Measurements from ENCODE around the gene ADGRD1.
"Not testable (repeated sequence)": the region's sequence is repeated elsewhere in the genome, so short reads cannot be mapped to it uniquely, and the experiment has no call there.

ADGRD1 gene

GRCh38 chr12:131066886-131067490 lies 113.3 kb downstream of the ADGRD1 start:
- Mint-ChIP-seq H3K4me1 (no peaks in the 10 kb centered on the region), H3K4me3 (no peak overlapping the region), H3K27me3 (peaks cover 3% of the 10 kb centered on the region), H3K27ac (no peak overlapping the region), H3K36me3 (no peaks in the 10 kb centered on the region), H3K9me3 (peaks cover 2% of the 10 kb centered on the region)
- DNase-seq, result no peak
- CTCF ChIA-PET, result no interaction called here

DNA sequence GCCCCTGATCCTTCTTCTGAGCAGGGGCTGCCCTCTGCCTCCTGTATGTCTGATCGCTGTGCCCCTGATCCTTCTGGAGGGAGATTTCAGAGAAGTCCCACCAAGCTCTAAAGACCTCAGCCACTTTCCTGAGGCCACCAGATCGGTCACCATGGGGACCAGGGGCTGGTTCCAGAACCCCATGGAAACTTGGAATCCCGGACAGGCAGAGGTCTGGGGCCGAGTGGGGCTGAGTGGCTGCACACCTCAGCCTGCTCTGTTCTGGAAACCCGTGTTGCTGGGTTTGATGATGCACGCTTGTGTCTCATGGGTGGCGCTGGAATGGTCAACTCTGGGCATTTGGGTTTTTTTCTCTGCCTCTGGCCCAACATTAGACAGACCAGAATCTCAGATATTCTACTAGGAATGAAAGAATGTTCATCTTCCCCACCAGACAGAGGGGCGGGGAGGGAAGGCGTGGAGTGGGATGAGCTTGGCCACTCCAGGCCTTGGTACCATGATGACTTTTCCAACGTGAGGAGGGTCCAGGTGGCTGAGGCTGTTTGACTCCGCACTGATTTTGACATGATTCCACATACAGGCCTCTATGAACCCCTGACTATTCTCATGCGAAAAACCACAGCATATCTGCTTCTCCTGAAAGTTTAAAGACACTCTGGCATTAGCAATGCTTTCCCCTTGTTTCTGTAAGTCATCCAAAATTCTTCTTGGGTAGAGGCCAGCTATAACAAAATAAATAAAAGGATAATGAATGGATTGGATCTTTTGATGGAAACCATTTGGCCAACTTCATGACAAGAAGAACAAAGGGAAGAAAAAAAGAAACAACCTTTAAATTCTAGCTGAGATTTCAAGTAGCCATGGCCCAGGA lies 114.5 kb downstream of the ADGRD1 start:
- Mint-ChIP-seq H3K36me3 (no peaks in the 10 kb centered on the region), H3K27ac (no peak overlapping the region), H3K27me3 (peaks cover 3% of the 10 kb centered on the region), H3K4me3 (no peak overlapping the region), H3K4me1 (no peaks in the 10 kb centered on the region), H3K9me3 (peaks cover 2% of the 10 kb centered on the region)
- DNase-seq, result no peak
- CTCF ChIA-PET, result no interaction called here

DNA sequence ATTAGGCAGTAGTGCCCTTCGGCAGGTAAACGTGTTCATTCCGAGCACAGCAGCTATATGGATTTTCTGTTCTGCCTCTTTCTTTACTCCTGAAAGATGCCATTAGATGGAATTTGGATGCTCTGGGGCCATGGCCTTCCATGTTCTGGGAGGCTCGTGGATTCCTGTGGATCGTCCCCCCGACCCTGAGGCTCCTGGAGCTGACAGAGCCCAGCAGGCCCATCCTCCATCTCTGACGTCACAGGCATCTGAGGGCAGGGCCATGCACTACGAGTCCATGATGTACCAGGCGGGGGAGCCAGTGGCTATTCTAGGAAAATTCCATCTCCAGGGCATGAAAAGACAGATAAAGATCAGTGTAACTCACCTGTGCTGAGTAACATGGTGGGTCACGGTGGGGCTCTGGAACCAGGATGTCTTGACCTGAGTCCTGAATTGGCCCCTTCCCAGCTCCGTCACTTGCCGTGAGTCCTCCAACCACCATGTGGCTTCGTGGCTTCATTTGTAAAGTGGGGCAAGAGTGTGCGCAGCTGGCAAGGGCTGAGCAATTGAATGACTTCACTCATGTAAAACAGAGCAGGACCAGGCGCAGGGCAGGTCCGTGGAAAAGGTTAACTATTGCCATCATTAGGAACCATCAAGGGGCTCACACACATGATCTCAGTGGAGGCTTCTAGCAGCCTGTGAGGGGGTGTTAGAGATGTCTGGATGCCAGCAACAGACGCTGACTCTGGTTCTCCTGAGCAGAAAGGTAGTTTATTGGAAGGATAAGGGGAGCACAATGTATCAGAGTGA lies 115.4 kb downstream of the ADGRD1 start:
- CTCF ChIA-PET, H3K27ac Mint-ChIP-seq, H3K9me3 Mint-ChIP-seq, H3K4me3 Mint-ChIP-seq, DNase-seq, H3K36me3 Mint-ChIP-seq, H3K4me1 Mint-ChIP-seq, H3K27me3 Mint-ChIP-seq: not testable (repeated sequence)

- DNase-seq, H3K27ac Mint-ChIP-seq, H3K27me3 Mint-ChIP-seq, H3K9me3 Mint-ChIP-seq, H3K36me3 Mint-ChIP-seq, H3K4me3 Mint-ChIP-seq, CTCF ChIA-PET, H3K4me1 Mint-ChIP-seq: not testable (repeated sequence)
Measured at GRCh38 chr12:131070136-131070535, 116.4 kb downstream of the ADGRD1 start.

DNA sequence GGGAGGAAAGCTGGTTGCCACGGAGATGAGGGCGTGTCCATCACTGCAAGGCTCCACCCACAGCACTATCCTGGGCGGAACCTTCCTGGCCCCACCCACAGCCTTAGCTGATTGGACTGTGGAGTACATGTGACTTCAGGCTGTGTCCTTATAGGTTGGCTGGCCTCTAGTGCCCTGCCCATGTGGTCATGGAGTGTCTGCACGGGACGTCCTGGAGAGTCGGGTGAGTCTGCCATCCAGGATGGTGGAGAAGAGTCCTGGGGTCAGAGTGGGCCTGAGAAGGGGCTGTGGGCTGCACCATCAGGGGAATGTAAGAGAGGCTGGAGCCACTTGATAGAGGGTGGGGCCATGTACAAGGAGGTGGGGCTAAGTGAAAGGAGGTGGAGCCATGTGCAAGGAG lies 117.0 kb downstream of the ADGRD1 start:
- H3K9me3 Mint-ChIP-seq, CTCF ChIA-PET, H3K27me3 Mint-ChIP-seq, H3K27ac Mint-ChIP-seq, H3K36me3 Mint-ChIP-seq, H3K4me1 Mint-ChIP-seq, H3K4me3 Mint-ChIP-seq: not testable (repeated sequence)
- peak; percentile 18 for DNase-seq

DNA sequence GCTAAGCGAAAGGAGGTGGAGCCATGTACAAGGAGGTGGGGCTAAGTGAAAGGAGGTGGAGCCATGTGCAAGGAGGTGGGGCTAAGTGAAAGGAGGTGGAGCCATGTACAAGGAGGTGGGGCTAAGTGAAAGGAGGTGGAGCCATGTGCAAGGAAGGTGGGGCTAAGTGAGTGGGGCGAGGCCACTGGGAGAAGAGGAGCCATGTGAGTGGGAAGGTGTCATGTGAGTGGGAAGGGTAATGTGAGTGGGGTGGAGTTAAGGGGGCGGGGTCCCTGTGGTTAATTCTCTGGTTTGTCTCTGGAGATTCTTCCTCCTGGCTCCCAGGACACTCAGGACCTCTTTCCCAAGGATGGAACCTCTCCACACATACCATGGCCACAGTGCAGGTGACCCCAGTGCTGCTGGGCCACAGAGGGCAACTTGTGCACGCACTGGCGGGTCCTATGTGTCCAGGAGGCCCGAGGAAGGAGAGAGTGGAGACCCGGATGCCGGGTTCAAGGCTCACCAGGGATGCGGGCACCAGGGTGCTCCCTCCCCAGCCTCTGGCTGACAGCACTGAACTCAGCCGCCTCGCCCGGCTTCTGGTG lies 117.6 kb downstream of the ADGRD1 start:
- H3K9me3 Mint-ChIP-seq, H3K27me3 Mint-ChIP-seq, H3K4me1 Mint-ChIP-seq, H3K27ac Mint-ChIP-seq, DNase-seq, H3K36me3 Mint-ChIP-seq, H3K4me3 Mint-ChIP-seq, CTCF ChIA-PET: not testable (repeated sequence)

DNA sequence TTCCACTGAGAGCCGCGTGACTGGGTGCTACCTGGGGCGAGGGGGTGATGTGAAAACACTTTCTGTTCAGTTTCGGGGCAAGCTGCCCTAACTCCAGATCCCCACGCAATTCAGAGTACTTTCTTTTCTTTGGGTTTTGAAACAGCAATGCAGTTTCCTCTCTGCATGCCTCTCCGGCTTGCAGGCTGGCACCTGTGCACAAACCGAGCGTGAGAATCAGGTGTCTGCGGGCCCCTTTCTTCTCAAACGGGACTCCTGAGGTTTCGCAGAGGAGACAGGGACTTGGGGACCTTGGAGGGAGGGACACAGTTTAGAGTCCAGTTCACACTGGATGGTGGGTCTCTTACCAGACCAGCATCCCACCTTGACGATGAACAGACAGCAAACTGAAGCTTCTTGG lies 118.2 kb downstream of the ADGRD1 start:
- H3K4me3 Mint-ChIP-seq, H3K9me3 Mint-ChIP-seq, H3K4me1 Mint-ChIP-seq, H3K27ac Mint-ChIP-seq, H3K36me3 Mint-ChIP-seq, CTCF ChIA-PET, H3K27me3 Mint-ChIP-seq: not testable (repeated sequence)
- DNase-seq, result peak; percentile 15

DNA sequence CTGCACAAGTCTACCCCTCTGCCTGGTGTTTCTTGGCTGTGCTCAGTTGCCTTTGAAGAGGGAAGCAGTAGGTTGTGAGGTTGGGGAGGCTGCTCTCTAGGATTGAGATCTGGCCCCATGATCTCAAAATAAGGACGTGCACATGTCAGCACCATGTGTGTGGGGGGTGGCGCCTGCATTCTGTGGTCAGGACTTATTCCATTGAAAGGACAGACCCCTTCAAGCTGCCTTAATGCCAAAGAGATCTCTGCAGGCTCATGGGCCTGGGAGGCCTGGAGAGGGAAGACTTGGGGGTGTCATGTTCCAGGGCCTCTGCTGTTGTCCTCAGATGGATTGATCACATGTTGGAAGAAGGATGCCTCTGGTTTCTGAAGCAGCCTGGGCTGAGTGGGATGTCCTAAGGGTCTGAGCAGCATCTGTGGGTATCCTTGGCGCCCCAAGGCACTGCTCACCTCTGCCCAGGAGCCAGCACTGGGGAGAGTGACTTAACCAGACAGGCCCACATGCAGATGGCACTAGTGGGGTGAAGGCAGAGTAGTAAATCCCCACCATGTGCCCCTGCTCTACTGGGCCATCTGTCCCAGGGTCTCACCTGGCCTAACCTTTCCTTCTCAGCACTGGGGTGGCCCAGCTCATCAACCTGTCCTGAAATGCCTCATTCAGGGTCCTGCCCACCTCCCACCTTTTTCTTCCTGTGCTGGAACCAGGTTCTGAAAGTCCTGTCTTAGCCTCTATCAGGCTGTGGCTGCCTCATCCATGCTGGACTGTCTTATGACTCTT lies 118.9 kb downstream of the ADGRD1 start:
- no peaks in the 10 kb centered on the region for H3K27me3 Mint-ChIP-seq
- CTCF ChIA-PET, result no interaction called here
- peaks cover 2% of the 10 kb centered on the region for H3K9me3 Mint-ChIP-seq
- H3K4me3 Mint-ChIP-seq, result no peak overlapping the region
- no peak overlapping the region for H3K27ac Mint-ChIP-seq
- peak; percentile 18 for DNase-seq
- H3K36me3 Mint-ChIP-seq, result no peaks in the 10 kb centered on the region
- no peaks in the 10 kb centered on the region for H3K4me1 Mint-ChIP-seq

DNA sequence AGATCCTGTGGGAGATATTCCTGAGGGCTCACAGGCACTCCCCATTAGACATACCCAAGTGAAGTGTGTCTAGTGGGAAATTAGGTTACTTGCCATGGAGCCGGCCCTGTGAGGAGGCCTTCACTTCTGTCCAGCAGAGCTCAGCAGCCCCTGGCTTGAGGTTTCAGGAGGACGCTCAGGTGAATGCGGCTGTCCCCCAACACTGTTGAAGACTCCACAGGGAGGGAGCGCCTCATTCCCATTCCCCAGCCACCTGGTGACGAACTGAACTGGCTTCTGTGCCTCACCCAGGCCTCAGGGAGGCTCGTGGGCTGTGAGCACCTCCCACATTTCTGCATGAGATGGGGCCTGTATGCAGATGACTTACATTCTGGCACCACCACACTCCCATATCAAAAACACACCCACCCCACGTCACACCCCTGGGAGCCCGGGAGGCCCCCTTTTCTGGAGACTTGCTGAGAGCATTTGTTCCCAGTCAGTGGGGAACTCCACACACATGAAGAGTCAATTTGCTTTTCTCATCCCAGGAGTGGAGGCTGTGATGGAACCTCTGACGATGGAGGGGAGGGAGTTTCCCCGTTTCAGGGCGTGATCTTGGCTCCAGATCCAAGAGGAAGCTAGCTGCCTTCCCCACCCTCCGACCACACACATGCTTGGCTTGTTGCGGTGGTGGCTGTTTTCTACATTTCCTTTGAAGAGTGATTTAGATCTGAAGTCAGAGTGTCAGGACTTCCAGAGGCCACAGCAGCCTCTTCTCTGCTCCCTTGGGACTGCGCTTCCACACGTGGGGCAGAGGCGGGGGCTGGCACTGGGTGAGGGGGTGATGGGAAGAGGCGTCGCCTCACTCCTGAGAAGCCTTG lies 120.7 kb downstream of the ADGRD1 start:
- H3K36me3 Mint-ChIP-seq, result no peaks in the 10 kb centered on the region
- no peaks in the 10 kb centered on the region for H3K4me1 Mint-ChIP-seq
- no peak overlapping the region for H3K4me3 Mint-ChIP-seq
- no peak for DNase-seq
- H3K9me3 Mint-ChIP-seq, result peaks cover 2% of the 10 kb centered on the region
- CTCF ChIA-PET, result no interaction called here
- no peaks in the 10 kb centered on the region for H3K27me3 Mint-ChIP-seq
- no peak overlapping the region for H3K27ac Mint-ChIP-seq

- H3K4me3 Mint-ChIP-seq, result no peak overlapping the region
- CTCF ChIA-PET, result no interaction called here
- no peak overlapping the region for H3K27ac Mint-ChIP-seq
- H3K9me3 Mint-ChIP-seq, result peaks cover 2% of the 10 kb centered on the region
- no peaks in the 10 kb centered on the region for H3K36me3 Mint-ChIP-seq
- DNase-seq, result no peak
- no peaks in the 10 kb centered on the region for H3K4me1 Mint-ChIP-seq
- H3K27me3 Mint-ChIP-seq, result no peaks in the 10 kb centered on the region
Measured at GRCh38 chr12:131075194-131075593, 121.5 kb downstream of the ADGRD1 start.

GRCh38 chr12:131075611-131076010 lies 121.9 kb downstream of the ADGRD1 start:
- CTCF ChIA-PET, result interaction anchor here (0.9 kb wide), 1 partner anchor 249 kb away, joined by 3 read pairs; no protein-coding TSS in a partner anchor
- Mint-ChIP-seq H3K9me3 (peaks cover 2% of the 10 kb centered on the region), H3K36me3 (no peaks in the 10 kb centered on the region), H3K4me1 (no peaks in the 10 kb centered on the region), H3K27me3 (no peaks in the 10 kb centered on the region), H3K4me3 (no peak overlapping the region), H3K27ac (no peak overlapping the region)
- DNase-seq, result no peak

DNA sequence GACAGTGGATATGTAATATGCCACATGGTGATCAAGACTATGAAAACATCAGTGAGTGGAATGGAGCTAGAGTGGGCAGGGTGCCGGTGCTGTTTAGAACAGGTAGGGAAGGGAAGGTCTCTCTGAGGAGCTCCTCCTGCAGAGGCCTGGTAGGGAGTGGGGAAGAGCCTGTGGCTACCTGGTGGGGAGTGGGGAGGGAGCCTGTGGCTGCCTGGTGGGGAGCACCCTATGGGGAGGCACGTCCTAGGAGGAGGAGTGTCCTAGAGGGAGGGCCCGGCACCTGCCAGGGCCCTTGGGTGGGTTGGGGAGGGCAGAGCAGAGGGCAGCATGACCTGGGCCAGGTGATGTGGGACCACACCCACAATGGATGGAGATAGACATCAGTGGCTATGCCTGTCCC lies 122.6 kb downstream of the ADGRD1 start:
- no peak overlapping the region for H3K27ac Mint-ChIP-seq
- H3K4me3 Mint-ChIP-seq, result no peak overlapping the region
- no peak for DNase-seq
- CTCF ChIA-PET, result interaction anchor here (0.9 kb wide), 1 partner anchor 249 kb away, joined by 3 read pairs; no protein-coding TSS in a partner anchor
- H3K9me3 Mint-ChIP-seq, result no peaks in the 10 kb centered on the region
- H3K27me3 Mint-ChIP-seq, result no peaks in the 10 kb centered on the region
- H3K36me3 Mint-ChIP-seq, result no peaks in the 10 kb centered on the region
- no peaks in the 10 kb centered on the region for H3K4me1 Mint-ChIP-seq
